Amygdala (tissue), 56 donors: ENCODE measurements around the gene PTK6.
"Not testable (repeated sequence)": the region's sequence is repeated elsewhere in the genome, so short reads cannot be mapped to it uniquely, and the experiment has no call there.

Source experiments
- DNase-seq, 56 donors: peaks; one replicate each; lab custom pipeline; 2025; lab: John Stamatoyannopoulos, UW

Gene PTK6

DNA sequence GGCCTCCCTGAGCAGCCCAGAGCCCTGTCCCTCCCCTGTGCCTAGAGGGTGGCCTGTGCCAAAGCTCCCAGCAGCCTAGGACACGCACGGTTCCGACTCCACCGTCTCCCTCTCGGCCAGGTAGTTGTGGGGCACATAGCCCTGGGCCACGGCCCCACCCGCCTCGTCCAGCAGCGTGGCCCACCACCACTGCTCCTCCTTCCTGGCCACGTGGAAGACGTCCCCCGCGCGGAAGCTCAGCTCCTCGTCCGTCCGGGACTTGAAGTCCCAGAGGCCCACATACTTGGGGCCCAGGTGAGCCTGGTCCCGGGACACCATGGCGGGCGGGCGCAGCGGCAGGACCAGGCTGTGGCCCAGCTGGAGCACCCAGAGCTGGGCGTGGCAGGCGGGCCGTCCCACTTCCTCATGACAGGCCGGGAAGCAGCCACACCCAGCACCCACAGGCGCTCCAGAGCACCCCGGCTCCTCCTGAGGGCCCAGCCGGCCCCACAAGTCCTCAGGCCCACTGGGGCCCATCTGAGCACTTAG is at the start of gene PTK6:
Gene PTK6 (minus strand): TSS at position 380 of the 528 bp plus-strand sequence. CDS start 62 bp downstream, at position 318.
- DNase-seq = no peak

DNA sequence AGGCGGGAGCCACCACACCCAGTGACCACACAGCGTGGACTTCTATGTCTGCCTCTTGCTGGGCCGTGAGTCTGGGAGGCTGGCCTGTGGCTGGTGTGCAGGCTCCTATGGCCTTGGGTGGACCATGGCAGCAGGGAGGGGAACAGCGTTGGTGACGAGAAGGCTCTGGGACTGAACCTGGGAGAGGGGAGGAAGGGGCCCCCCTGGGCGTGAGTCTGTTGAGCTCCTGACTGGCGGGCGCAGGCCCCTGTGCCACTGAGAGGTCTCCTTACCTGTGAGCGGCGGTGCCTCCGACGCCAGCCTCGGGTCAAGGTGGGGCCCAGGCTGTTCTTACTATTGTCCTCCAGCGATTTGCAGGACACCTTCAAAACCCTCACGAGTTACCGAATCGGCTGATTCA is 49.6 kb upstream of the PTK6 start:
- DNase-seq = no peak

DNA sequence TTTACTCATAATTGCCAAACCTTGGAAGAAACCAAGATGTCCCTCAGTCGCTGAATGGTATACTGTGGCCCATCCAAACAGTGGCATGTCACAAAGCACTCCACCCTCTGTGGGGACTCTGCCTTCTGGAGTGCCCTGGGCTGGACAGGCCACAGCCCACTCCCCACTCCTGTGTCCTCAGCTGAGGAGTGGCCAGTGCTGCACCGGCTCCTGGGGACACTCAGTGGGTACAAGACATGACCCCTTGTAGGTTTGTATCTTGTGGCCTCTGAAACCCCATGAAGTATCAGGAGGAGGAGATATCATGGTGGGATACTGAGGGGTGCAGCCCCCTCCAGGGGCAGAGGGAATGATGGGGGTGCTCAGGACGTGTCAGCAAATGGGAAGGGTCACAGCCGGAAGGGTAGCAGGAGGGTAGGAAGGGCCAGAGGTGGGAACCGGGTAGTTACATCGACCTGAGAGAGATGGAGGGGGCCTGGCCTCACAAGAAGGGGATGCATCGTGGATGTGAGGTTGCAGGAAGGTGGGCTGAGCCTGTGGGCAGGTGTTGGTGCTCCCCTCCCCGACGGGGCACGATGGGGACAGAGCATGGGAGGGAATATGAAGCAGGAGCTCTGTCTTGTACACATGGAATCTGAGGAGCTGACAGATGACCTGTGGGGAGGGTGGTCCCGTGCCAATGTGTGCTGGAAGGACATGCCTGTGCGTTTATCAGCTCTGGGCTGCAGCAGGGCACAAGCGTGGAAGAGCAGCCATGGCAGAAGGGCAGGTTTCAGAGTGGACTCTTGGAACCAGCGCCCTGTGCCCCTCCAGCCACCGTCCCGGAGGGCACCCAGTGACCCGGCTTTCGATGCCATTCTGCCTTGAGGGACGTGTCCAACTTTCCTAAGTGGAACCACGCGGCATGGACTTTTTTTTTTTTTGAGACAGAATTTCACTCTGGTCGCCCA is 48.7 kb upstream of the PTK6 start:
- no peak for DNase-seq

DNA sequence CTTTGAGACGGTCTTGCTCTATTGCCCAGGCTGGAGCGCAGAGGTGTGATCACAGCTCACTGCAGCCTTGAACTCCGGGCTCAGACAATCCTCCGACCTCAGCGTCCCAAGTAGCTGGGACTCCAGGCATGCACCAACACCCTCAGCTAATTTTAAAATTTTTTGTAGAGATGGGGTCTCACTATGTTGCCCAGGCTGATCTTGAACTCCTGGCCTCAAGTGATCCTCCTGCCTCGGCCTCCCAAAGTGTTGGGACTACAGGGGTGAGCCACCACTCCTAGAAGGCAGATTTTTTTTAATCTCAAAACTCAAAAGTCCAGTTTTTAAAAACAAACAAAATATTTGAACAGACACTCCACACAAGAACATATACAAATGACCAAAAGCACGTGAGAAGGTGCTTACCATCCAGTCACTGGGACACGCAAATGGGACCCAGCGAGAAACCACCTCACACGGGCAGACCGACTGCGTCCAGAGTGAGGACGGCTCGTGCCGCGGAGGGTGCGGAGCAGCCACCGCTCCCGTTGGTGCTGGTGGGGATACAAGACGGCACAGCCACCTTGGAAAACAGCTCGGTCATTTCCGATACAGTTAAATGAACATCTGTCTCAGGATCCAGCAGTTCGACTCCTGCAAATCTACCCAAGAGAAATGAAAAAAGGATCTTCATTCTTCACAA is 45.3 kb upstream of the PTK6 start:
- DNase-seq = no peak

DNA sequence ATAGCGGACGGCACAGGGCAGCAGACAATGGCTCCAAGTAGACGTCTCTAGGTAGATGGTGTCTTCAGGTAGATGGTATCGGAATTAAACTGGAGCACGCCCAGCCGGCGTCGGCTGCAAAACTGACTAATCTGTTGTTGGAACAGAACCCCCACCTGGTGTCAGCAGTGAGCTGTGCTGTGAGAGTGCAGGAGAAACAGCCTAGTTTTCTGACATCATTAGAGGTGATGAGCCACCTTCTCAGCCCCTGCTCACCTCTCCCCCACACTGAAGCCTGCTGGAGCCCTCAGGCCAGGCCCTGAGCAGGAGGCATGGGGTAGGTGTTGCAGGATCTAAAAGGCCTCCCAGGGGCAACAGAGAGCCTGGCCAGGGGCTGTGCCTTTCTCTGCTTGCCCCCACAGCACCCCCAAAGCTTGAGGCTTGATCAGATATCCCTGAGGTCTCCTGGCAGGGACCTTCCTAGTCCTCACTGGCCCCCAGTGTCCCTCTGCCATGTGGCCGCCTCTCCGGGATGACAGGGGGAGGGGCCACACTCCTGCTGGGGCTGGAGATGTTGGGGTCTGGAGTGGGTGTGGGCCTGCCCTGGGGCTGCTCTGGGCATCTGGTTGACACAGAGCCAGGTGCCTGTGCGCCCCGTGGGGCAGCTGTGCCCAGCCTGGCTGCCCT is 43.8 kb upstream of the PTK6 start:
- DNase-seq = peak in 7 of 56 donors; percentile 2 to 26 (median 13)

DNA sequence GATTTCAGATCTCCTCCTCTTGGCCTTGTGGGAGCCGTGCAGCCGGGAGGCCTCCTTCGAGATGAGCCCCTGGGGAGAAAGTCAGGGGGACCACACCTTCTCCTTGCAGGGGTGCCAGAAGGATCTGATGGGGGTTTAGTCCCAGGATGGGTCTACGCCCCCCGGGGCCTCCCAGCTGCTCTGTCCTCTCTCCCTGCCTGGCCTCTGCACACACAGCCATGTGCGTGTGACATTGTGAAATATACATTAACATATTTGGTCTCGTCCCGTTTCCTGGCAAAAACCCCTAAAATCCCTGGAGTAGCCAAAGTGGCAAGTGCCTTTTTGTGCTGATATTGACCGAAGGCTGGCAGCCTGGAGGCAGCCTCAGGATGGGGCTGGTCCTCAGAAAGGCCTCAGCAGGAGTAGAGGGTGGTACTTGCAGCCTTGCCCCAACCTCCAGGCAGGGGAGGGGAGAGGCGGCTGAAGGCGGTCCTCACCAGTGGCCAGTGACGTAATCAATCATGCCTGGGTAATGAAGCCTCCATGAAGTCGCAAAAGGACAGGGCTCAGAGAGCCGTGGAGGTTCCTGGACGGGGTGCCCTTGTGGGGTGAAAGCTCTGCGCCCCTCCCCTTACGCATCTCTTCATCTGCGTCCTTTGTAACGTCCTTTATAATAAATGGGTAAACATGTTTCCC is 42.0 kb upstream of the PTK6 start:
- DNase-seq = no peak

DNA sequence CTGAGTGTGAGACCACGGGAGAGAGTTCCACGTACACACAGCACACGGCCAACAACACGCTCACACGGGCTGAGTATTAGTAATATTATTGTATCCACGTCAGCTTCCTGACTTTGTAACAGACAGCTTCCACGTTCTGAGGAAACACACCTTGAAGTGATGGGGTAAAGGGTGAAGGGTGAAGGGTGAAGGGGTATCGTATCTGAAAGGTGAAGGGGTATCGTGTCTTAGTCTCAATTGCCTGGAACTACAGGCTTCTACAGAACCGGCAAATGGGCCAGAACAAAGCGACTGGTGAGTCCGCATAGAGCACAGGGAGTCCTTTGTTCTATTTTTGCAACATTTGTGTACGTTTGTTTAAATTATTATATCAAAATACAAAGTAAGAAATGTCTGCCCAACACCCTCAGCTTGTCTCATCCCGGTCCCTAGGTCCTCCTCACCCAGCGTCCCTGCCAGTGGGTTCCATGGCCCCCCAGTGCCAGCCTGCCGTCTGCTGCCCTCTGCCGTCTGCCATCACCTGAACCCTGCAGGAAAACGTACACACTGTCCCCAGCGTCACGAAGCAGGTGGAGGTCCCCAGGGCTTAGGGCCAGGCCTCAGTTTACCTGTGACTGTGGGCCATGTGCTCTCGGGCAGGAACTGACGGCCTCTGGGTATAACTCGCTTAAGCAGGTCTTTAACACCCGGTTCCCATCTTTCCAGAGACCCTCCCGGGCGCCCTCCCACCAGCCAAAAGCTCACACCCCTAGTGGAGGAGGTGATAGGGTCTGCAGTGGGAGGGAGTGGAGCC is 41.2 kb upstream of the PTK6 start:
- DNase-seq = no peak

DNA sequence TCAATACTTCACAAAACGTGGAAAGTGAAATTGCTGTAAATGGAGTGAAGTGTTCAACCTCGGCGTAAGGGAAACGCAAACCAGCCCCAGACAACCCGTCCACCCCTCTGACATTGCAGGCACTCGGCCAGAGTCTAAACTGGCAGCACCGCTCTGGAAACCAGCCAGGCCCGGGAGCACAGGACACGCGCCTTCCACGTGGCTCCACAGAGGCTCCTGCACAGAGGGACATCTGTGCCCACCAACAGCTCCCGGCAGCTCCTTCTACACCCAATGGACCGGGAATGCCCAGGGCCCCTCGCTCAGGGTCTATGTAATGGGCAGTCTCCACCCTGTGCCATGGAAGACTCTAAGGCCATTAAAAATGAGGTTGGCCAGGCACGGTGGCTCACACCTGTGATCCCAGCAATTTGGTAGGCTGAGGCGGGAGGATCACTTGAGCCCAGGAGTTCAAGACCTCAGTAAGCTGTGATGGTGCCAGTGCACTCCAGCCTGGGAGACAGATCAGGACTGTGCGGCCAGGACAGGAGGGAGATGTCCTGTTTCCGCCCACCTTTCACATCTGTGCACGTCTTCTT is 40.2 kb upstream of the PTK6 start:
- peak in 30 of 56 donors; percentile 4 to 68 (median 36) for DNase-seq

DNA sequence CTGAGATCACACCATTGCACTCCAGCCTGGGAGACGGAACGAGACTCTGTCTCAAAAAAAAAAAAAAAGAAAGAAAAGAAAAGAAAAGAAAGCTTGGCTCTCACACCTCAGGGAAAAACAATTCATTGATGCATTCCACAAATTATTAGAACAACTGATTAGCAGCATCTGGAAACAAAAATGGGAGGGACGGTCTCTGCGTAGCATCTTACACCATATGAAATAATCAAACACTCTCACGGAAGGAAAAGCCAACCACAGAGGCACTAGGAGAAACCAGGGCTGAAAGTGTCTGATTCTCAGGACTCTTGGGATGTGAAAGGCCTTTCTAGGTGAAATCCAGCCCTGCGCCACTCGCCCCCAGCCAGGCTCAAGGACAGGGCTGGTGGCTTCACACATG is 39.1 kb upstream of the PTK6 start:
- no peak for DNase-seq

DNA sequence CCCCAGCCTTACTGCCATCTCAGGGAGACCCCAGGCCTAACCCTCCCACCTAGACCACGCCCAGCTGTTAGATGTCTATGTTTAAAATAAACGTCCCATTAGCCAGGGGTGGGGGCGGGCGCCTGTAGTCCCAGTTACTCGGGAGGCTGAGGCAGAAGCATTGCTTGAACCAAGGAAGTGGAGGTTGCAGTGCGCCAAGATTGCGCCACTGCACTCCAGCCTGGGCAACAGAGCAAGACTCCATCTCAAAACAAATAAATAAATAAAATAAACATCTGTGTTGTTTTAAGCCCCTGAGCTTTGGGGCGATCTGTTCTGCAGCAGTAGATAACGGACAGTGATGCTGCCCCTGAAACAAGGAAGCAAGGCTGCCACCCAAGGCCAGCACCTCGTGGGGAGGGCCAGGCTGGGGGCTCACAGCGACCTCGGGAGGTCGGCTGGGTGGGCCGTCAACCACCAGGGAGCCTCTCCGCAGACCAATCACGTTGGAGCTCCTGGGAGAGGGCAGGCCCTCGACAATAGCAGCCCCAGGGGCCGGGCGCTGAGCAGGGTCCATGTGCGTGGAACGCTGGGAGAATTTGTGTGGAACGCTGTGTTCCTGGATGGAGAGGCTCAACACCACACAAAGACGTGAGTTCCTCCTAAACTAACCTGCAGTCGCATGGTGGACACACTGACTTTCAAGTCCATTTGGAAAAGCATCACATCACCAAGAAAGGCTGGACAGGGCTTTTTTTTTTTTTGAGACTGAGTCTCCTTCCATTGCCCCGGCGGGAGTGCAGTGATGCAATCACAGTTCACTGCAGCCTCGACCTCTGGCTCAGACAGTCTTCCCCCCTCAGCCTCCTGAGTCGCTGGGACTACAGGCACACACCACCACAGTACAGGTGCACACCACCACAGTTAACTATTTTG is 37.9 kb upstream of the PTK6 start:
- DNase-seq = no peak

DNA sequence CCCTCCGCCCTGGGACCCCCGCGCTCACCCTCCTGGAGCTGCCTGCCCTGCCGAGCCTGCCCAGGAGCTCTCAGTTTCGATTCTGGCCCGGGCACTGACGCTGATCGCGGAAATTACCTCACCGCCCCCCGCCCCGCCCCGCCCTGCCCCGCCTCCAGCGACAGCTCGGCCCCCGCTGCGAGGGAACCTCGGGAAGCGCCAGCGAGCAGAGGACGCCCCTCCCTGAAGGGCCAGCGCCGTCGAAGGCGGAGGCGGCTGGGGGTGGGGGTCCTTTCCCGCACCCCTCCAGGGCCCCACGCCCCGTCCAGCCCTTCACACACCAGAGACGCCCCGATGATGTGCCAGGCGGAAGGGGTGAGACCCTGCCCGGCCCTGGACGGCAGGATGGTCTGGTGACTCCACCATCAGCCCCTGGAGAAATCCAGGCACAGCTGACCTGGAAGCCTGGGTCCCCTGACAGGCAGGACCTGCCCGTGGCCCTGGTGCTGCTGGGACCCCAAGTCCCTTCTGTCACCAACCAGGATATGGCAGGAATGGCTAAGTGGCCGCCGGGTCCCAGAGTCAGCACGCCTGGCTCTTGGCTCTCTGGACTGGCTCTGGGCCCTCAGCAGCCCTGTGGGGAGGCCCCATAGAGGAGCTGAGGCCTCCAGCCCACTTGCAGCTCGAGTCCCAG is 37.1 kb upstream of the PTK6 start, which contains the start of gene HELZ2:
Gene HELZ2 (minus strand): TSS at position 84 of the 673 bp plus-strand sequence. CDS start 1,854 bp downstream, outside the sequence.
- DNase-seq = peak in 26 of 56 donors; percentile 7 to 61 (median 29)

DNA sequence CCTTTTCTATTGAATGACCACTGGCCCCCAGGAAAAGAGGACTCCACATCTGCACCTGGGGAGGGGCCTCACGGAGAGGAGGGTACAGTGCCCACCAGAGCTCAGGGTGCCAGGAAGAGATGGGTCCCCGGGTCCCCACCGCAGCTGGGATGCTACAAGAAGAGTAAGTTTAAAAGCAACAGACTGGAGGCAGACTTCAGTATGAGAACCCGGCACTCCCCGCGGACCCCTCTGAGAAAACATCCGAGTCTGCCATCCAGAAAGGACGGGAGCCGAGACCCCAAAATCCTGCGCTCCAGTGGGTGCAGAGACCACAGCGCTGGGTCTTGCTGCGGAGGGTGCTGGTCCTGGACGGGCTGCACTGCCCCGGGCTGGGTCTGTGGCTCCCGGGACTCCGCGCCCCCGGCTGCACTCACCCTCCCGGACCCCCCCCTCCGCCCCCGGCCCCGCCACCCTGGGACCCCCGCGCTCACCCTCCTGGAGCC is 36.5 kb upstream of the PTK6 start:
- no peak for DNase-seq

DNA sequence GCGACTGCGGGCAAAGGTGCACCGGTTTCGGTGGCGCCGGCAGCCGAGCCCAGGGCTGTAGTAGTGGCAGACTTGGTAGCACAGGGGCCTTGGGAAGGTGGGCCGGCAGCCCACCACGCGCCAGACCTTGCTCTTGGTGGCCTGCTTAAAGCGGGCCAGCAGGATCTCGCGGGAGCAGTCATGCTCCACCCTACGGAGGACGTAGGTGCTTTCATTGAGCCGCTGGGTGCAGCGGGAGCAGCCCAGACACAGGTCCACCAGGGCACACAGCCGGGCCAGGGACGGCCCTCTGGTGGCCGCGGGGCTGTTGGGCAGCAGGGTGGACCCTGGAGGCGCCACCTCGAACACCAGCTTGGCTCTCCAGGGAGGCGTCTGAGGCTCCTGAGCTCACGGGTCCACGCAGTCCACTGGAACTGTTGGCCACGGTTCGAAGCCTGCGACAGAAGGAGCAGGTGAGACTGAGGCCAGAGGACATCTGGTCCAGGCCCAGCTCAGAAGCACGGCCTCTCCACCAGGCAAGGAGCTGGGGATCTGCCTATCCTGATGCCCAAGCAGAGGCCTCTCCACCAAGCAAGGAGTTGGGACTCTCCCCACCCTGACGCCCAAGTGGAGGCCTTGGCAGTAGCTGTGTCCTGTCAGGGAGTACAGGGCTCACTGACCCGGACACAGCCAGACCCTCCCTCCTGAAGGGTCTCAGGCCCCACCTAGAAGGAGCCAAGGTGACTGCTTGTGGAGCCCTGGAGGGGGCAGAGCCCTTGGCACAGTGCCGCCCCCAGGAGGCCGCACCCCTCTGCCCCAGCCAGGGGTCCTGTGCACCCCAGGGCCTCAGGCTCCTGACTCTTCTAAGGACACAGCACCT is 35.8 kb upstream of the PTK6 start:
- no peak for DNase-seq

DNA sequence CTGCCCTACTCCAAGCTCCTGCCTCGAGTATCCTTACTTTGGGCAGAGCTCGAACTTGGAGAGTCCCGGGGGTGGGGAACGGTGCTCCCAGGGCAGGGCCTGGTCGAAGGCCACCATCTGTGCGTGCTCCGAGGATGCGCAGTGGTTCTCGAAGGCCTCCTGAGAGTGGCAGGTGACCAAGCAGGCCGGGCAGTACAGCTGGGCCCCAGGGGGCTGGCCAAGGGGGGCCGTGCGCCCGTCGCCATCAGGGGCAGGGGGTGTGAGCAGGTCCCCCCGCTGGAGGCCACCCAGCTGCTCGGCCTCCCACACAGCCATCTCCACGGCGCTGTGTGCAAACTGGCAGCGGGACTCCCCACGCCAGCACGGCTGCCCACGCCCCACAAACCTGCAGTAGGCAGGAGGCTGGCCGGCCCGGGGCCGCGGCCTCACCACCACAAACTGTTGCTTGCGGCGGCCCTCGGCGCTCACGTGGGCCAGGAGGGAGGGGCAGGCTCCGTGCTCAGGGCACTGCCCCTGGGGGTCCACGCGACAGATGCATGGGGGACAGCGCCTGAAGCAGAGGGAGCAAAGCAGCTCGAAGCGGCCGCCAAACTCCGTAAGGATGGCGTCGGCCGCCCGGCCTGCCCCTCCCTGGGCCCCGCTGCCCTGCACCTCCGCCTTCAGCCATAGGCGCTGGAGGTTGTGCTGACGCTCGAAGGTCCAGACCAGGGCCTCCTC is 35.1 kb upstream of the PTK6 start:
- DNase-seq = no peak

DNA sequence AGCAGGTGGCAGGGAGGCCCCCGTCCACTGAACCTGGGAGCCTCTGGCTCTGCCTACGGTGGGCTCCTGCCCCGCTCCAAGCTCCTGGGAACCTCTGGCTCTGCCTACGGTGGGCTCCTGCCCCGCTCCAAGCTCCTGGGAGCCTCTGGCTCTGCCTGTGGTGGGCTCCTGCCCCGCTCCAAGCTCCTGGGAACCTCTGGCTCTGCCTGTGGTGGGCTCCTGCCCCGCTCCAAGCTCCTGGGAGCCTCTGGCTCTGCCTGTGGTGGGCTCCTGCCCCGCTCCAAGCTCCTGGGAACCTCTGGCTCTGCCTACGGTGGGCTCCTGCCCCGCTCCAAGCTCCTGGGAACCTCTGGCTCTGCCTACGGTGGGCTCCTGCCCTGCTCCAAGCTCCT is 33.9 kb upstream of the PTK6 start:
- not testable (repeated sequence) for DNase-seq
